Midbrain (tissue), 1 donor: ENCODE results near the gene RAB33B.
A peak's percentile ranks its signal among the peaks of the same experiment; 100 is the strongest.
"Not testable (repeated sequence)": the region's sequence is repeated elsewhere in the genome, so short reads cannot be mapped to it uniquely, and the experiment has no call there.

Experiments
- DNase-seq: peaks from one replicate; lab custom pipeline; 2025; lab: John Stamatoyannopoulos, UW

Gene RAB33B

GRCh38 chr4:139454111-139455045, at the start of gene RAB33B:
TSS of gene RAB33B (plus strand) at chr4:139454121. CDS start at chr4:139454196, 75 bp downstream.
- no peak for DNase-seq

DNA sequence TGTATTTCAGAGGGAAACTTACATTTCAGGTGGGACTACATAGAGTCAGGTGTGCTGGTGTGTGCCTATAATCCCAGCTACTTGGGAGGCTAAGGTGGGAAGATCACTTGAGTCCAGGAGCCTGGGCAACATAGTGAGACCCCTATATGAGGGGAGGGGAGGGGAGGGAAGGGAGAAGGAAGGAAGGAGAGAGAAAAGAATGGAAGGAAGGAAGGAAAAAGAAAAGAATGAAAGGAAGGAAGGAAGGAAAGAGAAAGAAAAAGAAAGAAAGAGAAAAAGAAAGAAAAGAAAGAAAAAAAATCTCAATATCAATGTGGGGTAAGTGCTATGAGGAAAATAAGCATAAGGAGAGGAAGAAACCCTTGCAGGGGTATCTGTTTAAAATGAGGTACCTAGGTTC, 43.6 kb upstream of the RAB33B start:
- no peak for DNase-seq

DNA sequence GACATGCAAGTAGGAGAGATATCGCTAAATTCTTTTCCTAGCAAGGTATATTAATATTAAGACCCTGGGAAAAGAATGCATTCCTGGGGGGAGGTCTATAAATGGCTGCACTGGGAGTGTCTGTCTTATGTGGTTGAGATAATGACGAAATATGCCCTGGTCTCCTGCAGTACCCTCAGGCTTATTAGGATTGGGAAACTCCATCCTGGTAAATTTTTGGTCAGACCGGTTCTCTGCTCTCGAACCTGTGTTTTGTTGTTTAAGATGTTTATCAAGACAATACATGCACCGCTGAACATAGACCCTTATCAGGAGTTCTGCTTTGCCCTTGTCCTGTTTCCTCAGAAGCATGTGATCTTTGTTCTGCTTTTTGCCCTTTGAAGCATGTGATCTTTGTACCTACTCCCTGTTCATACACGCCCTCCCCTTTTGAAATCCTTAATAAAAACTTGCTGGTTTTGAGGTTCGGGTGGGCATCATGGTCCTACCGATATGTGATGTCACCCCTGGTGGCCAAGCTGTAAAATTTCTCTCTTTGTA, 39.2 kb upstream of the RAB33B start:
- not testable (repeated sequence) for DNase-seq

DNA sequence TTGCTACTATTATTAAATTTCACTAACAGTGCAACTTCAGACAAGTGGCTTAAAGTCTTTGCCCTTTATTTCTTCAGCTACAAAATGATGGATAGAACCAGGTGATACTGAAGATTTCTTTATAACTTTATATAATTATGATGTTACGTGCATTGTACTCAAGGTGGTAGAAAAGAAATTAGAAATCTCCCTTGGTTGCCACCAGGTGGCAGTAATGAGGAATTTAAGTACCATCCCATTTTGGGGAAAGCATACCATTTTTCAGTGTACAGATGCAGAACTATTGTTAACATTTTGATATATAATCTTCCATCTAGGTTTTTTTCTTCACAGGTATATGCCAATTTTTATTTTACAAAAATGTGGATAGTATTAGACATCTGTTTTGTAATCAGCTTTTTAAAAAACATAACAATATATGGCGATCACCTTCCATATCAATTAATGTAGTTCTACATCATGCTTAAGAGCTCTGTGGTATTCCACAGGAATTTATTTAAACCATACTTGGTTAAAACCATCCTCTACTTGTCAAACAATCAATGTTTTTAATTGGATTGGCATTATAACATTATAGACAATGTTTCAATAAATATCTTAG, 37.7 kb upstream of the RAB33B start:
- peak; percentile 26 for DNase-seq

DNA sequence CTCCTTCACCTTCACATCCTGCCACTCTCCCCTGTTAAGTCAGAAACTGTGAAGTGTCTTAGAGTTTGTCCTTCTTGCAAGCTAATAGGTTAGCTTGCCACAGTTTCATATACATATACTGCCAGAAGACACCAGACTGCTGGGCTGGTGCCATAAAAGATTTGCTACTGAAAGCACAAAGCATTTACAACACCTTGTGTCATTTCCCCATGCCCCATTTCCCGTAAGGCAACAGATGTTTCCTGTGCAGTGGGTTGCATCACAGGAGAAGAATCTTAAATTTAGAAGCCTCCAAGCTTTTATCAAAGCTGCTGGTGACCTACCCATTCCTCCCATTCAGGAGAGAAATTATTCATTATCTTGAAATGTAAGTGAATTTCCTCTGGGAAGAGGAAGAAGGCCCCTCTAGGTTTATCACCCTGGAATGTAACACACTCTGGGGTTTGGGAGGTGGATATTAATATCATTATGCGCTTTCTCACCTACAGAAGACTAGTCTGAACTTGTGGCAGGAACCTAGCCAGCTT, 34.5 kb upstream of the RAB33B start:
- peak; percentile 19 for DNase-seq

GRCh38 chr4:139420652-139421051, 33.3 kb upstream of the RAB33B start:
- DNase-seq: no peak

GRCh38 chr4:139436122-139436521, 17.8 kb upstream of the RAB33B start:
- DNase-seq: no peak

- DNase-seq: no peak
These were observed 15.8 kb upstream of the RAB33B start for GRCh38 chr4:139438141-139438540.

GRCh38 chr4:139441029-139441428, 12.9 kb upstream of the RAB33B start:
- DNase-seq: no peak

- DNase-seq: no peak
These were observed 10.3 kb upstream of the RAB33B start for GRCh38 chr4:139443661-139444060.

DNA sequence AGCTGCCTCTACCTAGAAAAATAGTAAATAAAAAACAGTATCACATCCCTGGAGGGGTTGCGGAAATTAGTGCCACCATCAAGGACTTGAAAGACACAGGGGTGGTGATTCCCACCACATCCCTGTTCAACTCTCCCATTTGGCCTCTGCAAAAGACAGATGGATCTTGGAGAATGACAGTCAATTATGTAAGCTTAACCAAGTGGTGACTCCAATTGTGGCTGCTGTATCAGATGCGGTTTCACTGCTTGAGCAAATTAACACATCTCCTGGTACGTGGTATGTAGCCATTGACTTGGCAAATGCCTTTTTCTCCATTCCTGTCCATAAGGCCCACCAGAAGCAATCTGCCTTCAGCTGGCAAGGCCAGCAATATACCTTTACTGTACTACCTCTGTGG, 9.0 kb upstream of the RAB33B start:
- DNase-seq: not testable (repeated sequence)

- not testable (repeated sequence) for DNase-seq
These were observed 6.8 kb upstream of the RAB33B start for GRCh38 chr4:139447078-139447477.

- DNase-seq: no peak
These were observed 3.3 kb upstream of the RAB33B start for GRCh38 chr4:139450586-139450985.

DNA sequence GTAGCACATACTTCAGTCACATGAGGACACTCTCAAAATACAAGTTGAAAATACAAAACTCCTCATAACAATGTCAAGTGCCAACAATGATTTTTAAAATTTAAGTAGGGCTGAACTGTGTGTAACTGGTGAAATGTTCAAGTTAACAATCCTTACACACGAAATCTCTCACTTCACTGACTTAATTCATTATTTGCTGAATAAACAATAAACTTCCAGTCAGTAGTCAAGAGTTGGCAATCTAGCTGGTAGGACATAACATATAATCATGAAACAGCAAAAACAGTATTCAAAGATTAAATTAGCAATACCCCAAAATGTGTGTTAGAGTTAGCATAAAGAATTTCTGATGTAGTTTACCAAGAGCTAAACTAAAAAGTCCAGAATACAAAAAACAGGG, 1.9 kb upstream of the RAB33B start:
- no peak for DNase-seq

GRCh38 chr4:139453041-139453370, 915 bp upstream of the RAB33B start:
- no peak for DNase-seq

DNA sequence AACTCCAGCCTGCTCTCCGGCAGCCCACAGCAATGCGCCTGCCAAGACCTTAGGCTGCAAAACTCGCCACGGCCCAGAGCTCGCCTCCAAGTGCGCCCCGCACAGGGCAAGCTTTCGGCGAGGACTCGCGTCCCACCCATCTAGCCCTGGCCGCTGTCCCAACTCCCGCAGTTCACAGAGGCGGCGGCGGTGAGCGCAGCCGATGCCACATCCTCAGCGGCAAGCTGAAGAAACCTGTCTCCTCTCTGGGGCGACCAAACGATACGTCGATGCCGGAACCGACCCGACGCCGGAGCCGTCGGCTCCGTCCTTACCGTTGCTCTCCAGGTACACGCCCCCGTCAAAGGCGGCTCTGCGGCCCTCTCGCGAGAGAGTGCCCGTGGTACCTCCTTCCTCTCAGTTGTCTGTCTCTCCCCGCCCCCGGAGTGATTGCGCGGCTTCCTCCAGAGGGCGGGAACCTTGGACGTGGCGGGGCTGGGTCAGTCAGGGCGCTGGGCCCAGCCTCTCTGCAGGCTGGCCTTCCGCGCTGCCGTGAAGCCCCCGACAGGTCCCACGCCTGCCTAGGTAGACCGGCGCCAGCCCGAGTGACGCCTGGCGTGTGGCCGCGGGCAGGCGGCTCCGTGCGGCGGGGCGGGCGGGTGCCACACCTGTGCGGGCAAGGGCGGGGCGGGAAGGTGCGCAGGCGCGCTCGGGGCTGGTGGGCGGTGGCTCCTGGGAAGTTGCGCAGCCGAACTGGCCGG, 380 bp upstream of the RAB33B start:
- DNase-seq: peak; percentile 89

DNA sequence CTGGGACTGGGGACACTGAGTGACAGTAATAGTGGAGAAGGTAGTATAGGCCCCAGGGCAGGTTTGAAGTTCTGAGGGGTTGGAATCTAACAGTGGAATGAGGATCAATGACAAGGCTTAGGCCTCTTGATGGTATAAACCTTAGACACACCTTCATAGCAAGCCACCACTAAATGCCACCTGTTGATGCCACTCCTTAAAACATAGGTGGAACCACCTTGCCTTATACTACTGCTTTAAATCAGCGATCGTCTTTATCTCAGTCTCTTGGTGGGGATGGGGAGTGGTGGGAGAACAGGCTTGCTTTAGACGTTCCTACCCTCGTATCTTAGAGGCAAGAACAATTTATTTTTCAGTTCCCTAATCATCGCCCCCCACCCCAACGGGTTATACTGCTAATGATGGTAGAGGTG, 1.2 kb downstream of the RAB33B start:
- no peak for DNase-seq

GRCh38 chr4:139457318-139457717, 3.4 kb downstream of the RAB33B start:
- DNase-seq: no peak

- DNase-seq: no peak
These were observed 4.6 kb downstream of the RAB33B start for GRCh38 chr4:139458543-139458942.

GRCh38 chr4:139458999-139459398, 5.1 kb downstream of the RAB33B start:
- no peak for DNase-seq

GRCh38 chr4:139460565-139460964, 6.6 kb downstream of the RAB33B start:
- DNase-seq: no peak

DNA sequence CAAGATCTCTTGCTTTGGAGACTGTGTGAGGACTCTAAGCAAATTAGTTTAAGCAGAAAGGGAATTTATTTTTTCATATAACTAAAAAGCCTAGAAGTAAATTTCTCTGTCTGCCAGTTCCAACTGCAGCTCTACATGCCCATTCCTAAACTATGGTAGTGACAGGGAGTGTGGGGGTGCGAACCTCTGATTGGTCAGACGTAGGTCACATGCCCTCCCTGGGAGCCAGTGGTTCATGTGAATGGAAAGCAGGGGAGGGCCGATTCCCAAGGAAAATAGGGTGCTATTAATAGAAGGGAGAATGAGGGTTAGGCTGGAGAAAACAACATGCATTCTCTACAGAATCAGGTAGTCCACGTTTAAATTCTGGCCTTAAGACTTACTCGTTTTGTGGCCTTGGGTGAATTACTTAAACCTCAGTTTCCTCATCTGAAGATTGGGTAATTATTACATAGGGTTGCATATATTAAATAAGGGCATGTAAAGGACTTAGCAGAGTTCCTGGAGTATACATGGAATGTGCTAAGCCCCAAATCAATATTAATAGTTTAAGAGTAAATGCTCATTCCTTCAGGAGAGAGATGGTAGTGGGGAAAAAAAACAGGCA, 7.2 kb downstream of the RAB33B start:
- DNase-seq: no peak
